Keratinocyte (primary cell): Measurements from ENCODE around the gene ATP8A1. TPM values are rescaled to one million over a fixed set of nuclear protein-coding genes. Genes with fewer than 3 reads are reported as not detected.

Experiments used
- DNase-seq: peaks from one replicate; pipeline ENCODE4 v3.0.0-alpha.2; 2011; ENCODE audit warnings: low read depth, missing footprints, low spot score
- FAIRE-seq: peaks from 2 replicates; lab custom pipeline; 2011; peaks lifted over from hg19 to GRCh38; lab: Jason Lieb, UNC
- H2AFZ ChIP-seq: 2 replicates; pipeline ENCODE4 v1.6.0; 2012; ENCODE audit warnings: low read length, control low read depth, inconsistent platforms; ENCODE audit not compliant: control insufficient read depth
- H3K27ac ChIP-seq: 2 replicates; pipeline ENCODE4 v1.5.1; 2011; ENCODE audit warnings: low read length; ENCODE audit not compliant: control insufficient read depth, insufficient read depth
- H3K27me3 ChIP-seq: 3 replicates; pipeline ENCODE4 v1.6.0; 2011; ENCODE audit warnings: low read length; ENCODE audit not compliant: control insufficient read depth, insufficient read depth; ENCODE audit errors: extremely low read depth
- H3K36me3 ChIP-seq, 2 experiments: 2 replicates in 1 of 2; 3 replicates in 1 of 2; pipeline ENCODE4 v1.5.1; 2011; ENCODE audit warnings: low read length in 2 of 2, mild to moderate bottlenecking in 1 of 2; ENCODE audit not compliant: control insufficient read depth in 2 of 2, insufficient read depth in 2 of 2; ENCODE audit errors: extremely low read depth in 1 of 2
- H3K4me1 ChIP-seq: 3 replicates; pipeline ENCODE4 v1.5.1; 2011; ENCODE audit warnings: low read length; ENCODE audit not compliant: control insufficient read depth, insufficient read depth; ENCODE audit errors: extremely low read depth
- H3K4me2 ChIP-seq: 3 replicates; pipeline ENCODE4 v1.6.0; 2011; ENCODE audit warnings: low read depth, low read length; ENCODE audit not compliant: control insufficient read depth, insufficient read depth; ENCODE audit errors: extremely low read depth
- H3K4me3 ChIP-seq, 3 experiments: fragments of 200-600 bp in 1 of 3; sonication (generic) in 1 of 3; 2 replicates in 2 of 3; 3 replicates in 1 of 3; pipeline ENCODE4 v1.5.1; 2011 to 2016; ENCODE audit warnings: low read length in 3 of 3, mild to moderate bottlenecking in 3 of 3, control low read depth in 2 of 3, inconsistent platforms in 1 of 3, low read depth in 1 of 3, mixed read lengths in 1 of 3, mixed run types in 1 of 3, moderate library complexity in 1 of 3; ENCODE audit not compliant: control insufficient read depth in 2 of 3, insufficient read depth in 2 of 3; ENCODE audit errors: extremely low read depth in 1 of 3
- H3K79me2 ChIP-seq: 2 replicates; pipeline ENCODE4 v1.6.0; 2012; ENCODE audit warnings: low read length; ENCODE audit not compliant: control insufficient read depth, insufficient read depth
- H3K9ac ChIP-seq: 3 replicates; pipeline ENCODE4 v1.6.0; 2011; ENCODE audit warnings: low read length; ENCODE audit not compliant: control insufficient read depth, insufficient read depth; ENCODE audit errors: extremely low read depth
- H3K9me1 ChIP-seq: 3 replicates; pipeline ENCODE4 v1.6.0; 2011; ENCODE audit warnings: low read length; ENCODE audit not compliant: control insufficient read depth, insufficient read depth; ENCODE audit errors: extremely low read depth
- H3K9me3 ChIP-seq: 2 replicates; pipeline ENCODE4 v1.5.1; 2012; ENCODE audit warnings: low read depth, low read length; ENCODE audit not compliant: control insufficient read depth
- H4K20me1 ChIP-seq: 3 replicates; pipeline ENCODE4 v1.6.0; 2011; ENCODE audit warnings: low read length; ENCODE audit not compliant: control insufficient read depth, insufficient read depth; ENCODE audit errors: extremely low read depth
- EZH2 ChIP-seq: IDR thresholded peaks from one replicate; pipeline ENCODE4 v1.6.1; 2012; ENCODE audit warnings: inconsistent platforms, mild to moderate bottlenecking, low read length, moderate library complexity
- dilution Hi-C: fragments of 300-500 bp; cut with MboI; formaldehyde crosslinking; loops from one replicate; pipeline ENCODE4 v1.7.0; 2020; ENCODE audit warnings: low sequenced_read_pairs; ENCODE audit not compliant: extremely low pct_ligation_motif_present
- polyA plus RNA-seq, 5 experiments: library from polyadenylated mRNA; depleted of rRNA in 3 of 5; stranded (reverse) in 3 of 5; stranded (forward) in 1 of 5; unstranded in 1 of 5; fragments of >200 nt; gene quantifications; 1 replicate in 1 of 5; 2 replicates in 3 of 5; 3 replicates in 1 of 5; pipeline versions ENCODE4 v1.2.1 to v1.2.3, GENCODE V29; 2011 to 2012; ENCODE audit warnings: missing spikeins in 2 of 5, low read depth in 1 of 5, low replicate concordance in 1 of 5
- TF ChIP-seq, protein P1 (sequence below), 3 experiments: IDR thresholded peaks in 1 of 3; conservative IDR thresholded peaks in 1 of 3; optimal IDR thresholded peaks in 1 of 3; 2 replicates in 2 of 3; 3 replicates in 1 of 3; pipeline versions ENCODE3 to v1.5.1; 2011; ENCODE audit warnings: low read length in 3 of 3, mild to moderate bottlenecking in 3 of 3, moderate library complexity in 2 of 3, control low read depth in 1 of 3, inconsistent platforms in 1 of 3; ENCODE audit not compliant: insufficient read depth in 2 of 3; ENCODE audit errors: extremely low read depth in 1 of 3

Gene ATP8A1
- polyA plus RNA-seq, 1 donor (not counting 4 experiments of a cell fraction or from before 2014, with no cell fraction given): 0.20 TPM

DNA sequence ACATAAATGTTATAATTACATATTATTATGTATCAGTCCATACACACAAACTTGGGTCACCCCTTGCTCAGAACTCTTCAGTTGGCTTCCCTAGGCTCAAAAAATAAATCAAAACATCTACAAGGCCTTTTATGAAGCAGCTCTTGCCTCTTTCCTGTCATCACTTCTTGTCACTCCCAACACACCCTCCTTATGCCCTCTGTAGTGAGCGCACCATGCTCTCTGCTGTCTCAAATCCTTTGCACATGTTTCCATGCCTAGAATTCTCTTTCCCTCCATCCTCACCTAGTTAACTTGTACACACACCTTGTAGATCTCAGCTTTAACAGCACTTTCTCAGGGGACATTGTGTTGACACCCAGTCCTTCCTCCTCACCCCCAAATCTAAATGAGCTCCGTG, 53.0 kb downstream of the ATP8A1 start:
- DNase-seq (no peak), FAIRE-seq (no peak)
- no peaks in the 10 kb centered on the region for H3K9me1 ChIP-seq
- no peaks in the 10 kb centered on the region for H3K9me3 ChIP-seq
- H3K27ac ChIP-seq: no peak overlapping the region
- H3K27me3 ChIP-seq: no peaks in the 10 kb centered on the region
- no peak overlapping the region for H3K4me3 ChIP-seq
- H3K79me2 ChIP-seq: no peaks in the 10 kb centered on the region
- no peaks in the 10 kb centered on the region for H3K36me3 ChIP-seq
- no peaks in the 10 kb centered on the region for H4K20me1 ChIP-seq
- H3K4me1 ChIP-seq: no peaks in the 10 kb centered on the region
- no peak overlapping the region for H2AFZ ChIP-seq
- H3K9ac ChIP-seq: no peak overlapping the region
- dilution Hi-C loops: no loop called here
- H3K4me2 ChIP-seq: no peak overlapping the region
- TF ChIP-seq, protein P1, sequence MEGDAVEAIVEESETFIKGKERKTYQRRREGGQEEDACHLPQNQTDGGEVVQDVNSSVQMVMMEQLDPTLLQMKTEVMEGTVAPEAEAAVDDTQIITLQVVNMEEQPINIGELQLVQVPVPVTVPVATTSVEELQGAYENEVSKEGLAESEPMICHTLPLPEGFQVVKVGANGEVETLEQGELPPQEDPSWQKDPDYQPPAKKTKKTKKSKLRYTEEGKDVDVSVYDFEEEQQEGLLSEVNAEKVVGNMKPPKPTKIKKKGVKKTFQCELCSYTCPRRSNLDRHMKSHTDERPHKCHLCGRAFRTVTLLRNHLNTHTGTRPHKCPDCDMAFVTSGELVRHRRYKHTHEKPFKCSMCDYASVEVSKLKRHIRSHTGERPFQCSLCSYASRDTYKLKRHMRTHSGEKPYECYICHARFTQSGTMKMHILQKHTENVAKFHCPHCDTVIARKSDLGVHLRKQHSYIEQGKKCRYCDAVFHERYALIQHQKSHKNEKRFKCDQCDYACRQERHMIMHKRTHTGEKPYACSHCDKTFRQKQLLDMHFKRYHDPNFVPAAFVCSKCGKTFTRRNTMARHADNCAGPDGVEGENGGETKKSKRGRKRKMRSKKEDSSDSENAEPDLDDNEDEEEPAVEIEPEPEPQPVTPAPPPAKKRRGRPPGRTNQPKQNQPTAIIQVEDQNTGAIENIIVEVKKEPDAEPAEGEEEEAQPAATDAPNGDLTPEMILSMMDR (optimal IDR thresholded peaks at IDR 0.05 in 1 of 3, IDR thresholded peaks at IDR 0.05 in 1 of 3, conservative IDR thresholded peaks at IDR 0.05 in 1 of 3; ENCODE audit: extremely low read depth in 1 of 3, insufficient read depth in 2 of 3, low read length in 3 of 3): no peak
- TF ChIP-seq EZH2: no peak

DNA sequence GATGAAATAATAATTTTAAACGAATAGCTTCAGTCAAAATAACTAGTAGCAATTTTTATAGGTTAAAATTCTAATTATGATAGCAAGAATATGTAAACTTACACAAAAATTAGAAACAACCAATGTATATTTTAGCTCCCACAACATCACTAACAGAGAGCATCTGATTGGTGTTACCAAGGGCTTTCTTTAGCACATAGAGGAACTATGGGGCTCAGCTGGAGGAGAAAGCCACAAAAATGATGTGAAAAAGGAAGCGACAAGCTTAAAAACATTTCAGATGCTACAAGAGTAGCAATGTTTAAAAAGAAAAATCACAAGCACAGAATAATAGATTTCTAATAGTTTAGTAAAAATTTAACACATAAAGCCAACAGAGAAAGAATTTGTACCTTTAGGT, 56.3 kb downstream of the ATP8A1 start:
- no peak overlapping the region for H3K9ac ChIP-seq
- H3K4me2 ChIP-seq: no peak overlapping the region
- no peaks in the 10 kb centered on the region for H3K9me3 ChIP-seq
- H2AFZ ChIP-seq: no peak overlapping the region
- H3K36me3 ChIP-seq: no peaks in the 10 kb centered on the region
- no peaks in the 10 kb centered on the region for H3K9me1 ChIP-seq
- no peaks in the 10 kb centered on the region for H4K20me1 ChIP-seq
- H3K79me2 ChIP-seq: no peaks in the 10 kb centered on the region
- TF ChIP-seq EZH2: no peak
- TF ChIP-seq, protein P1 (optimal IDR thresholded peaks at IDR 0.05 in 1 of 3, IDR thresholded peaks at IDR 0.05 in 1 of 3, conservative IDR thresholded peaks at IDR 0.05 in 1 of 3; ENCODE audit: extremely low read depth in 1 of 3, insufficient read depth in 2 of 3, low read length in 3 of 3): no peak
- H3K27me3 ChIP-seq: no peaks in the 10 kb centered on the region
- dilution Hi-C loops: no loop called here
- FAIRE-seq (no peak), DNase-seq (no peak)
- H3K4me1 ChIP-seq: no peaks in the 10 kb centered on the region
- no peak overlapping the region for H3K4me3 ChIP-seq
- H3K27ac ChIP-seq: no peak overlapping the region
